Measurements from ENCODE around the gene GRSF1. TPM values are rescaled to one million over a fixed set of nuclear protein-coding genes. Genes with fewer than 3 reads are reported as not detected.

Gene GRSF1
- total RNA-seq, 2 experiments from 2014 or later, result 32.7 to 34.1 TPM

DNA sequence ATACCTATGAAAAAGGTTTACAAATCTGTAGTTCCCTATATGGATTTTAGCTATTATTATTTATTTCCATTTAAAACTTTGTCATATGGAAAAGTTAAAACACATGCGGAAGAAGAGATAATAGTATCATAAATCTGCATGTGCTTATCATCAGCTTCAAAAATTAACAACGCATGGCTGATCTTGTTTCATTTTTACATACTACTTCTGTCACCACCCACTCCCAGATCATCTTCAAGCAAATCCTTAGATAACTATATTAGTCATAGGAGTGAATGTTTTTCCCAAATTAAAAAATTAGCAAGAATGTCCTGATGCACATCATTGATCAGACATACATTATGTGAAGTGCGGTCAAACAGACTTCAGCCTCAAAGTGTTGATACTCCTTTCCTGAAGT lies 37.9 kb upstream of the GRSF1 start:
- ChIA-PET POLR2A (no interaction called here), CTCF (no interaction called here)
- Histone ChIP-seq H3K36me3 (ENCODE audit: insufficient read depth, low read length) (no peaks in the 10 kb centered on the region), H3K9me3 (ENCODE audit: control insufficient read depth in 1 of 2, insufficient read depth in 1 of 2, low read length in 2 of 2) (no peaks in the 10 kb centered on the region), H3K27me3 (ENCODE audit: control insufficient read depth in 1 of 2, insufficient read depth in 2 of 2, low read length in 2 of 2) (no peaks in the 10 kb centered on the region), H3K27ac (ENCODE audit: low read depth in 1 of 2, low read length in 2 of 2) (no peak overlapping the region), H3K4me3 (ENCODE audit: low read length) (no peak overlapping the region), H3K4me1 (ENCODE audit: insufficient read depth, low read length) (no peaks in the 10 kb centered on the region)
- Mint-ChIP-seq H3K4me3 (no peak overlapping the region), H3K9me3 (no peaks in the 10 kb centered on the region), H3K4me1 (ENCODE audit: low read depth) (no peaks in the 10 kb centered on the region), H3K27ac (no peak overlapping the region), H3K27me3 (no peaks in the 10 kb centered on the region), H3K36me3 (ENCODE audit: low read depth) (no peaks in the 10 kb centered on the region)
- no peak for ATAC-seq (ENCODE audit: poor library complexity)
- intact Hi-C loops (cut with DNase I, micrococcal nuclease), result loop anchor here in 1 of 2 experiments (10.0 kb wide), 1 partner anchor 1427 kb away; no protein-coding TSS in a partner anchor
- TF ChIP-seq, protein P1, sequence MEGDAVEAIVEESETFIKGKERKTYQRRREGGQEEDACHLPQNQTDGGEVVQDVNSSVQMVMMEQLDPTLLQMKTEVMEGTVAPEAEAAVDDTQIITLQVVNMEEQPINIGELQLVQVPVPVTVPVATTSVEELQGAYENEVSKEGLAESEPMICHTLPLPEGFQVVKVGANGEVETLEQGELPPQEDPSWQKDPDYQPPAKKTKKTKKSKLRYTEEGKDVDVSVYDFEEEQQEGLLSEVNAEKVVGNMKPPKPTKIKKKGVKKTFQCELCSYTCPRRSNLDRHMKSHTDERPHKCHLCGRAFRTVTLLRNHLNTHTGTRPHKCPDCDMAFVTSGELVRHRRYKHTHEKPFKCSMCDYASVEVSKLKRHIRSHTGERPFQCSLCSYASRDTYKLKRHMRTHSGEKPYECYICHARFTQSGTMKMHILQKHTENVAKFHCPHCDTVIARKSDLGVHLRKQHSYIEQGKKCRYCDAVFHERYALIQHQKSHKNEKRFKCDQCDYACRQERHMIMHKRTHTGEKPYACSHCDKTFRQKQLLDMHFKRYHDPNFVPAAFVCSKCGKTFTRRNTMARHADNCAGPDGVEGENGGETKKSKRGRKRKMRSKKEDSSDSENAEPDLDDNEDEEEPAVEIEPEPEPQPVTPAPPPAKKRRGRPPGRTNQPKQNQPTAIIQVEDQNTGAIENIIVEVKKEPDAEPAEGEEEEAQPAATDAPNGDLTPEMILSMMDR (IDR thresholded peaks at IDR 0.05), result no peak
- DNase-seq, result no peak

DNA sequence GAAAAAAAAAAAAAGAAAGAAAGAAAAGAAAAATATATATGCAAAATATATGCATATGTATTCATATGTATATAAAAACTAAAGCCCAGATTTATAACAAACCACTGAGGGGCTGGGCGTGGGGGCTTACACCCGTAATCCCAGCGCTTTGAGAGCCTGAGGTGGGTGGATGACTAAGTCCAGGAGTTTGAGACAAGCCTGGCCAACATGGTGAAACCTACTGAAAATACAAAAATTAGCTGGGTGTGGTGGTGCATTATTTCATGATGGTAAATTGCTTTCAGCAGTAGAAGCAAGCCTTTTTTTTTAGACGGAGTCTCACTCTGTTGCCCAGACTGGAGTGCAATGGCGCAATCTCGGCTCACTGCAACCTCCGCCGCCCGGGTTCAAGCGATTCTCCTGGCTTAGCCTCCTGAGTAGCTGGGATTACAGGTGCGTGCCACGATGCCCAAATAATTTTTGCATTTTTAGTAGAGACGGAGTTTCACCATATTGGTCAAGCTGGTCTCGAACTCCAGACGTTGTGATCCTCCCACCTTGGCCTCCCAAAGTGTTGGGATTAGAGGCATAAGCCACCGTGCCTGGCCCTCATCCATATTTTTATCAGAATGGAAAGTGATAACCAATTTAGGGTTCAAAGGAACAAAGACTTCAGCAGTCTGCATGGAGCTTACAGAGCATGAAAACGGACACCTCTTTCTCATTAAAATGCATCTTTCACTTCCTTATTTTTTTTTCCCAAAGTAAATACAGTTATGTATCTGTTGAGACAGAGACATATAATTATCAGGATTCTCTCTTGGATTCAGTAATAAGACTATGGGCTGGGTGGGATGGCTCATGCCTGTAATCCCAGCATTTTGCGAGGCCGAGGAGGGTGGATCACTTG lies 34.8 kb upstream of the GRSF1 start:
- CTCF ChIA-PET, result interaction anchor here (0.6 kb wide), 1 partner anchor 58 kb away, joined by 3 read pairs; no protein-coding TSS in a partner anchor
- DNase-seq (no peak), ATAC-seq (ENCODE audit: poor library complexity) (no peak)

GRCh38 chr4:70873216-70873615 lies 33.5 kb upstream of the GRSF1 start:
- Histone ChIP-seq H3K4me3 (ENCODE audit: low read length) (no peak overlapping the region), H3K27me3 (ENCODE audit: control insufficient read depth in 1 of 2, insufficient read depth in 2 of 2, low read length in 2 of 2) (no peaks in the 10 kb centered on the region), H3K27ac (ENCODE audit: low read depth in 1 of 2, low read length in 2 of 2) (no peak overlapping the region), H3K4me1 (ENCODE audit: insufficient read depth, low read length) (no peaks in the 10 kb centered on the region), H3K9me3 (ENCODE audit: control insufficient read depth in 1 of 2, insufficient read depth in 1 of 2, low read length in 2 of 2) (no peaks in the 10 kb centered on the region), H3K36me3 (ENCODE audit: insufficient read depth, low read length) (no peaks in the 10 kb centered on the region)
- intact Hi-C loops (cut with DNase I, micrococcal nuclease), result loop anchor here in 1 of 2 experiments (10.0 kb wide), 1 partner anchor 1432 kb away; no protein-coding TSS in a partner anchor
- H3K4me3 Mint-ChIP-seq, result no peak overlapping the region
- no peaks in the 10 kb centered on the region for H3K4me1 Mint-ChIP-seq (ENCODE audit: low read depth)
- ChIA-PET CTCF (no interaction called here), POLR2A (no interaction called here)
- H3K9me3 Mint-ChIP-seq, result no peaks in the 10 kb centered on the region
- TF ChIP-seq, protein P1 (IDR thresholded peaks at IDR 0.05), result no peak
- DNase-seq, result no peak
- ATAC-seq (ENCODE audit: poor library complexity), result no peak
- no peaks in the 10 kb centered on the region for H3K27me3 Mint-ChIP-seq
- no peak overlapping the region for H3K27ac Mint-ChIP-seq
- H3K36me3 Mint-ChIP-seq (ENCODE audit: low read depth), result no peaks in the 10 kb centered on the region

More for the DNA sequence above, 34.8 kb upstream of the GRSF1 start:
- intact Hi-C loops (cut with DNase I, micrococcal nuclease), result loop anchor here in 1 of 2 experiments (10.0 kb wide), 1 partner anchor 1430 kb away; no protein-coding TSS in a partner anchor
- H3K27ac ChIP-seq (ENCODE audit: low read depth in 1 of 2, low read length in 2 of 2), result no peak overlapping the region
- H3K4me3 Mint-ChIP-seq, result no peak overlapping the region
- H3K36me3 ChIP-seq (ENCODE audit: insufficient read depth, low read length), result no peaks in the 10 kb centered on the region
- H3K27me3 Mint-ChIP-seq, result no peaks in the 10 kb centered on the region
- no peak overlapping the region for H3K4me3 ChIP-seq (ENCODE audit: low read length)
- no peaks in the 10 kb centered on the region for H3K4me1 ChIP-seq (ENCODE audit: insufficient read depth, low read length)
- no peaks in the 10 kb centered on the region for H3K9me3 Mint-ChIP-seq
- H3K27me3 ChIP-seq (ENCODE audit: control insufficient read depth in 1 of 2, insufficient read depth in 2 of 2, low read length in 2 of 2), result no peaks in the 10 kb centered on the region
- no peak overlapping the region for H3K27ac Mint-ChIP-seq
- H3K4me1 Mint-ChIP-seq (ENCODE audit: low read depth), result no peaks in the 10 kb centered on the region
- POLR2A ChIA-PET, result no interaction called here
- no peaks in the 10 kb centered on the region for H3K36me3 Mint-ChIP-seq (ENCODE audit: low read depth)
- TF ChIP-seq, protein P1 (IDR thresholded peaks at IDR 0.05), result no peak
- H3K9me3 ChIP-seq (ENCODE audit: control insufficient read depth in 1 of 2, insufficient read depth in 1 of 2, low read length in 2 of 2), result no peaks in the 10 kb centered on the region

All from CD4-positive, alpha-beta T cell (primary cell).